Iris pigment epithelial cell (primary cell): ENCODE results near the gene C11orf98.
A peak's percentile ranks its signal among the peaks of the same experiment; 100 is the strongest.
"Not testable (repeated sequence)": the region's sequence is repeated elsewhere in the genome, so short reads cannot be mapped to it uniquely, and the experiment has no call there.

Experiments
- DNase-seq: peaks from one replicate; pipeline ENCODE4 v3.0.0-alpha.2; 2011; ENCODE audit warnings: low read depth

C11orf98 gene

DNA sequence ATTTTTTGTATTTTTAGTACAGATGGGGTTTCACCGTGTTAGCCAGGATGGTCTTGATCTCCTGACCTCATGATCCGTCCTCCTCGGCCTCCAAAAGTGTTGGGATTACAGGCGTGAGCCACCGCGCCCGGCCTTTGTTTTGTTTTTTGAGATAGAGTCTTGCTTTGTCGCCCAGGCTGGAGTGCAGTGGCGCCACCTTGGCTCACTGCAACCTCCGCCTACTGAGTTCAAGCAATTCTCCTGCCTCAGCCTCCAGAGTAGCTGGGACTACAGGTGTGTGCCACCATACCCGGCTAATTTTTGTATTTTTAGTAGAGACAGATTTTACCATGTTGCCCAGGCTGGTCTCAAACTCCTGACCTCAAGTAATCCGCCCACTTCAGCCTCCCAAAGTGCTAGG lies 14.7 kb downstream of the C11orf98 start:
- not testable (repeated sequence) for DNase-seq

GRCh38 chr11:62649486-62649885 lies 15.5 kb downstream of the C11orf98 start:
- no peak for DNase-seq

GRCh38 chr11:62648967-62649364 lies 16.0 kb downstream of the C11orf98 start:
- DNase-seq: no peak

DNA sequence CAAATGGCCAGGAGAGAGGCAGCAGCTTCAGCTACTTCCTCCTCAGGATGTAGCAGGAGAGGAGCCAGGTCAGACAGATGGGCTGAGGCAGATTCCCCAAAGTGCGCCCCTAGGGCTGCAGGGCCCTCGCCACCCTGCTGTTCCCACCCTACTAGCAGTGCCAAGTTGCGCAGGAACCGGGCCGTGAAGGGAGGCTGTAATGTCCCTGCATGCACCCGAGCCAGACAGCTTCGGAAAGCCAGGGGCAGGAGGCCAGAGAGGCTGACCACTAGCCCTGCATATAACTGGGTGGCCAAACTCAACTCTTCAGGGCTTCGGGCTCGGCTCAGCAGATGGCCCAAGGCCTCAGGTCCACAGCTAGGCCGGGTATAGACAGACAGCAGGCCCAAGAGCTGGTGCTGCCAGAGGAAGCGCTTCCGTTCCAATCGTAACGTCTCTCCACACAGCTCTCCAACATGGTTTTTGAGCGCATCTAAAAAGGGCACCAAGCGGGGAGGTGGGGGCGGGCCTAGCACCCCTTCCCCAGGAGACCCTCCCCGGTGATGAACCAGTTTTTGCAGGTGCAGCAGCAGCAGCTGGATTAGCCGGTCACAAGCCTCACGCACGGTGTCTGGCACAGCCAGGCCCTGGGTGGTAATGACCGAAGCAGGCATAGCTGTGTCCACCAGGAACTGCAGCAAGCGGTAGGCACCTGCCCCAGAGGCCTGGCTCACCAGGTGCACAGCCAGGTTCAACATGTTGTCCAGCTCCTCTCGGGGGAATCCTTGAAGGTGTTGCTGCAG lies 16.6 kb downstream of the C11orf98 start:
- DNase-seq: no peak

GRCh38 chr11:62647609-62648005 lies 17.4 kb downstream of the C11orf98 start:
- no peak for DNase-seq

GRCh38 chr11:62646825-62647608 lies 18.0 kb downstream of the C11orf98 start:
- DNase-seq: no peak

- DNase-seq: peak; percentile 99
These were observed 18.8 kb downstream of the C11orf98 start, which contains the start of gene GANAB for GRCh38 chr11:62645946-62646824. GANAB (minus strand) TSS chr11:62646613; CDS start chr11:62646599, 14 bp downstream.

DNA sequence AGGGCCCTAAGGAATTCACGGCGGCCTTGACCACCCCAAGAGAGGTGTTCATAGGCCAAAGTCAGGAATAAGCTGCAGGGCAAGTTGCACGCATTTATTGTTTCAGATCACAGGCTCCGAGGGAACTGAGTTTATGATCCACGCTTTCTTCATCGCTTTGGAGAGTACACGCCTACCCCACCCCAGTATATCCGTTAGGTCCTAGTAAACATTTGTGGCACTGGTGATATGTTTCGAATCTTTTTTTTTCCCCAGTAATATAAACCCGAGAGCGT lies 19.4 kb downstream of the C11orf98 start:
- DNase-seq: no peak

GRCh38 chr11:62644220-62644619 lies 20.8 kb downstream of the C11orf98 start:
- no peak for DNase-seq

DNA sequence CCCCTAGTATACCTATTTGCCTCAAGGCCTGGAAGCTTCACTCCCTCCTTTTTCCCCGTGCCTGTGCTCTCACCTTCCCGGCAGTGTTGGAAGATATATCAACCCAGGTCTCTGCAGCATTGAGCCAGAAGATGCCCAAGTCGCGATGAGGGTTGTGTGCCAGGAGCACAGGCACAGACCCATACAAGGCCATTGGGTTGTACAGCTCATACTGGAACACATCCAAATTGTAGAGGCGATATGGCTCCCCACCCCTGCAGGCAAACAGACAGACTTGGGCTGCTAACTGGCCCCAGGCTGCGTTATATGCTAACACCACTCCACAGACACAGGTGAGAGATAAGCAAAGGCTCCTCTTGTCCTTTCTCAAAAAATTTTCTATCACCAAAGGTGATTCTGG lies 32.5 kb downstream of the C11orf98 start:
- DNase-seq: no peak

- DNase-seq: no peak
These were observed 37.3 kb downstream of the C11orf98 start for GRCh38 chr11:62627713-62628112.

DNA sequence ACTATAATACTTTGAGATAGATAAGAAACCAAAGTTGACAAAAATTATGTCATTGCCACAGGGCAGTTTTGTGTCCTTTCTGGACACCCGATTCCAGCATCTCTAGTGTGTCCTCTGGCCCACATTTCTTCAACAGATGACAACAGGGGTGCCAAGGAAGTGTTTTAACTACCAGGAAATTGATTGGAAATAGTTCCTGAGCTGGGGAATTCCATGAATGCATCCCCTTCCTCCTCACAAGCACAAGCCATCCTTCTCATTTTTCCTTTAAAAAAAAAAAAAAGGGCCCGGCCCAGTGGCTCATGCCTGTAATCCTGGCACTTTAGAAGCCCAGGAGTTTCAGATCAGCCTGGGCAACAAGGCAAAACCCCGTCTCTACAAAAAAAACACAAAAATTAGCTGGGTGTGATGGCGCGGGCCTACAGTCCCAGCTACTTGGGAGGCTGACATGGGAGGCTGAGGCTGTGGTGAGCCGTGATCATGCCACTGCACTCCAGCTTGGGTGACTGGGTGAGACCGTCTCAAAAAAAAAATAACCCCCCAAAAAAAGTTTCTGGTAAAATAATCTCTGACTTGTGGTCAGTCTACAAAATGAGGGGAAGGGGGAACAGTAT lies 42.4 kb downstream of the C11orf98 start:
- DNase-seq: no peak

- DNase-seq: peak; percentile 98
These were observed 43.2 kb downstream of the C11orf98 start, which contains the start of gene B3GAT3 for GRCh38 chr11:62621567-62622470. B3GAT3 (minus strand) TSS chr11:62621986; CDS start chr11:62621947, 39 bp downstream.

- no peak for DNase-seq
These were observed 43.9 kb downstream of the C11orf98 start for GRCh38 chr11:62621027-62621566.

GRCh38 chr11:62616957-62617356 lies 48.1 kb downstream of the C11orf98 start:
- DNase-seq: not testable (repeated sequence)

DNA sequence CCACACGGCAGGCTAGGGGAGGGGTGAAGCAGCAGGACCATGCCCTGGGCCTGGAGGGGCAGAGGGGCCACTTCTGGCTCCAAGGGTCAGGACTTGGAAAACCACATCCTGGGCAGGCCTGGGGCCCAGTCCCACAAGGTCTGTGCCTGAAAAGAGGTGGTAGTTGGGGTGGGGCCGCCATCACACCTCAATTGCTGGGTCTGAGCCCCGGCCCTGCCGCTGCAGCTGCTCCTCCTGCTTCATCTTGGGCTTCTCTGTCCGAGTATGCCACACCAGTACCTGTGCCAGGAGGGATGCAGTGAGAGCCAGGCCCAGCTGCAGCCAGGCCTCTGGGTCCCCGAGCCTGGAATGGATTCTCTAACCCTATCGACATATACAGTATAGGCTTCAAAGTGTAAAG lies 49.5 kb downstream of the C11orf98 start:
- no peak for DNase-seq

DNA sequence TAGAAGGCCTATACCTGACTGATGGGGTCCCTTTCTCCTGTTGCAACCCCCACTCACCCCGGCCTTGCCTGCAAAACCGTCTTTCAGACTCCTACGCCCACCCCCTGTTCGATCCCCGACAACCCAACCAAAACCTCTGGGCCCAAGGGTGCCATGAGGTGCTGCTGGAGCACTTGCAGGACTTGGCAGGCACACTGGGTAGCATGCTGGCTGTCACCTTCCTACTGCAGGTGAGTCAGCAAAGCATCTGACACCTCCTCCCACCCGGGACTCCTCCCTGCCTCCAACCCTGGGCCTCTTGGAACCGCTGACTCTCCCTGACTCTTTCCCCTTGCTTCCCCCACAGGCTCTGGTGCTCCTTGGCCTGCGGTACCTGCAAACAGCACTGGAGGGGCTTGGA lies 50.7 kb downstream of the C11orf98 start:
- DNase-seq: no peak

DNA sequence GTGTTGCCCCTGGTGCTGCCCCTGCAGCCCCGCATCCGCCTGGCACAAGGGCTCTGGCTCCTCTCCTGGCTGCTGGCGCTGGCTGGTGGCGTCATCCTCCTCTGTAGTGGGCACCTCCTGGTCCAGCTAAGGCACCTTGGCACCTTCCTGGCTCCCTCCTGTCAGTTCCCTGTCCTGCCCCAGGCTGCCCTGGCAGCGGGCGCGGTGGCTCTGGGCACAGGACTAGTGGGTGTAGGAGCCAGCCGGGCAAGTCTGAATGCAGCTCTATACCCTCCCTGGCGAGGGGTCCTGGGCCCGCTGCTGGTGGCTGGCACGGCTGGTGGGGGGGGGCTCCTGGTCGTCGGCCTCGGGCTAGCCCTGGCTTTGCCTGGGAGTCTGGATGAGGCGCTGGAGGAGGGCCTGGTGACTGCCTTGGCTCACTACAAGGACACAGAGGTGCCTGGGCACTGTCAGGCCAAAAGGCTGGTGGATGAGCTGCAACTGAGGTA lies 51.7 kb downstream of the C11orf98 start:
- no peak for DNase-seq
